ENCODE data around the gene TMPRSS7.

Gene TMPRSS7

DNA sequence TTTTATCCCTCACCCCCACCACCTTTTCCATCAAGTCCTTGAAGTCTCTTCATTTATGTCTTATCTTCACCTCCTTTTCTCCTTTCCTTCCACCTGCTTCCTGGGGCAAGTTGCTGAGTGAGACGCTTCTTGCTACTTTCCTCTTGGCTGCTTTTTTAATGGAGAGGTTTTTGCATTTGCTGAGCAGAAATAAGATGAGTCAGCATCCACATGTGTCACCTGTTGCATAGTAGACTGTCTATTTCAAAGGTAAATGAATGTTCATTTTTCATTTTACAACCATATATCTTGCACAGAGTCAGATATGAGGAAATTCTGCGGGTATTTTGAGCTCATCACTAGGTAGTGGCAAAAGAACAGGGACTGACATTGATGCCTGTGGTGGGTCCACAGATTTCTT, 70.2 kb downstream of the TMPRSS7 start:
- DNase-seq = no peak

DNA sequence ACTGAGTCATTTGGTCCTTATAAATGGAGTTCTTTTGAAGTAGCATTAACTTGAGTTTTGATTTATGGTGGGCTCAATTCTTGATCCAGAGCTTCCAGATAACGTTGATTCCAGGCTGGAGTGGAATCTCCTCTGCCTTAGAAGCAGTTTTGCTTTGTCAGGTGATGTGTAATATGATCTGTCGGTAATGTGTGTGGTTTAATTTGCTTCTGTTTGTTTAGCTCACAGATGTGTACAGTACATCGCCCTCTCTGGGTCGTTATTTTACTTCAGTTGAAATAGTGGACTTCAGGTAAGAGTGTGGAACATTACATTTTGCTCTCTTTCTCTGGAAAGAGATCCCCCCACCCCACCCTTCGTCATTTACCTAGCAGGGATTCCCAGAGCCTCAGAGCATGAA, 74.8 kb downstream of the TMPRSS7 start:
- no peak for DNase-seq

DNA sequence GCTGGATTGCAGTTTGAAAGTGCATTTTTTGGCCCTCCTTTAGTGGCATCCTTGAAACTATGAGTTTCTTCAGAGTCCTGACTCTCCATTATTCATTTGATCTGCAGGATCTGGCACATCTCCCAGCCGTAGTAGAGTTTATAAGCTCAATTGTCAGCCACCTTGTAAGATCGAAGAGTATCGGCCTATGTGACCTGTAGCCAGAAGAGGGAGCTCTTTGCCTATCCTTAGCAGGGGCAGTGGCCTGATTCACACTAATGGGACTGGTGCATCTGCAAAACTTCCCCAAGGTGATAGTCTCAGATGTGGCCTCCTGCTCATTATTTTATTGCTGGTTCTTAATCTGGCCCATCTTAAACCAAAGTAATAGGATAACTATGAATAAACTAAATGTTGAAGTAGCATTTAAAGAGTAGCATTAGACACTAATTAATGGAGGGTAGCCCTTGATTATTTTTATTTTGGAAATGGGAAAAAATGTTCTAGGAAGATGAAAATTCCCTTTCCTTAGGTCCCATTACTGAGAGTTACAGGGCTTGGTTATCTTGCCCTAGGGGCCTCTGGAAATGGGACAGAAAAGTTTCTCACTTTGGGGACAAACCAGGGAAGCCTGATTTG, 77.4 kb downstream of the TMPRSS7 start:
- DNase-seq = peak; percentile 53

DNA sequence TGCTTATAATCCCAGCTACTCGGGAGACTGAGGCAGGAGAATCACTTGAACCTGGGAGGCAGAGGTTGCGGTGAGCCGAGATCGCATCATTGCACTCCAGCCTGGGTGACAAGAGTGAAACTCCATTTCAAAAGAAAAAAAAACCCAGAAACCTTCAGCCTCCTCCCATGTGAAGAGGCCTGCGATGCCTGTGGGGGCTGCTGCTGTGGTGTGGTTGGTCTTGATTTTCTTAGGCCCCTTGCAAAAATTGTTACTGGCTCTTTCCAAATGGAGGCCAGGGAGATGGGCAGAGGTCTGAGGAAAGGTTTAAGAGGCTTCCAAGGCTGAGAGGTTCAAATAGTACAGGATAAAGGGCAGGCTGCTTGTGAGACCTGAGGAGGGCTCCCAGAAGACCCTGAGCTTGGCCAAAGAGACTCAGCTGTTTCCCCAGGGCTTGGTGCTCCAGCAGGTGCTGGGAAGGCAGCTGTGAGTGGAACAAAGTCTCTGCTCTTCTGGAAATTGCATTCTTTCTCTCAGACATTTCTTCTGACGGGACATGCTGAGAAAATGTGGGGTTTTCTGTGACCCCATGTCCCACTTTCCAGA, 80.1 kb downstream of the TMPRSS7 start:
- no peak for DNase-seq

DNA sequence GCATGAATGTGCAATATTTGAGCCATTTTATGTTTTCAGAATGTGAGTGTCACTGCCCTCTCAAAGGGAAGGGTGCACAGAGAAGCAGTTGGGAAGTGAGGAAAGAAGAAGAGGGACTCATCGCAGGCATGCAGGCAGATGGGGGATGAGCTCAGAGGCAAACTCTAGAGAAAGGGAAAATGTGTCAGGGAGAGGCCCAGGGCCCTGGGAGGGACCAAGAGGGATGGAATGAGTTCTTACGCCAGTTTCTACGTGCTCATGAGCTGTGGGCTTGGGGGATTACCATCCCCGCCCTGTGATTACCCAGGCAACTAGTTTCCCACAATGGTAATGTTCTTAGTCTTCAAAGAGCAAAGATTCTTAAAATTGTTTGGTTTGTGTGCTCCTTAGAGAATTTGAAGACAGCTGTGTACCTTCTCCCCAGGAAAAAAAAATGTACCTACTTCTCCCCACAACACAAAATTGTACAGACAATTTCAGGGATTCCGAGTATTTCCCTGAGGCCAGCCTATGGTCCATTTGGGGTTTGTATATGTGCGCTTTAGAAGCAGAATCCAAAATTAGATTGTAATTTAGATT, 80.7 kb downstream of the TMPRSS7 start:
- no peak for DNase-seq

DNA sequence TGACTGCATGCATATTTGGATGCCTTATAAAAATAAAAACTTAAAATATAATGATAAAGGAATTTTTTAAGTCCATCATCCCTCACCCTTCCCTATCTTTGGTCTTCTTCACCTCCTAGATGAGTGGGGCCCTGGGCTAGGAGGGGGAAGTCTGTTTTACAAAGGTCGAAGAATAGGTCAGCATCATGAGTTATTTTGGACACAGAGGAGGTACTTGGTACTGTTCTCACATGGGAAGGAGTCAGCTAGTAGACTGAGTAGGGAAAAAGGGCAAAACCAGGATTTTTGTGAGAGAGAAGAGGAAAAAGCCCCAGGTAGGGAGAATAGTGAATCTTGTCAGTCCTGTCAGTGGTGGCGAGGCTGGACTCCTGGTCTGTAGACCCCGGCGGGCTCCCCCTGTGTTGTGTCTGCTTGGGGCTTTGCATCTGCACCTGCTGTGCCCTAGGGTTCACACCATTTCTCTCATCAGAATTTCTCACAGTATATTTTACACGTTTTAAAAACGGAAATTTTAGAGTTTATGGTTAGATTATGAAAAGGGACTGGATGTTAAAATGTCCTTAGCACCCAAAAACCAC, 81.4 kb downstream of the TMPRSS7 start:
- DNase-seq = no peak

DNA sequence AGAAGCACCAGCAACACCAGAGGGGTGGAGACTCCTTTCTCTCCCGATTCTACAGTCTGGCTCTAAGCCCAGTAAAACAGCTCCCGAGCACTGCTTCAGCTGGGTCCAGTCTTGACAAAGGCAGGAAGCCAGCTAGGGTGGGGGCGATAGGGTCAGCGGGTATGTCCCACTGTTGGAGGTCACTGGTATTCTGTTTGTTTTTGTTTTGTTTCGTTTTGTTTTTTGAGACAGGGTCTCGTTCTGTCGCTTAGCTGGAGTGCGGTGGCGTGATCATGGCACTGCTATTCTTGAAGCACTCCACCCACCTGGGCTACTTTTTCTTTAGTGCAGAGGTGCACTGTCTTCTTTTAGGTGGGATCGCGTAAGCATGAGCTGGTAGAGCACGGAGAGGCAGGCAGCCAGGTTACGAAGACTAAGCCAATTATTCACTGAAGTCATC, 82.2 kb downstream of the TMPRSS7 start:
- DNase-seq = no peak

DNA sequence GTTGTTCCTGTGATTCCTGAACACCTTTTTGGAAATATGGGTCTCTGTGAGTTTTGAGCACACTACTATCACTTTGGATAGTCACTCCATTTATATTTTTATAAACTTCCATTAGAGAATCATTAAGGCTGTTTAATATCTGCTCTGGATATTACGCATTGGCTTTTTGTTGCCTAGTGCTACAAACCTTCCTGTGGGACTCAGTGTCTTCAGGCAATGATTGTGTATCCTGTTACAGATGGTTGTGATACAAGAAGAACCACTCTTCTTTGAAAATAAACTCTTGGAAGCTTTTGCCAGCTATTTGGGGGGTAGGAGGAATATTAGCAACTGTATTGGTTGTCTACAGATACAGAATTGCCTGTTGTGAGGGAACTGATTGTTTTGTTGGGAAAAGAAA, 82.9 kb downstream of the TMPRSS7 start:
- DNase-seq = no peak

DNA sequence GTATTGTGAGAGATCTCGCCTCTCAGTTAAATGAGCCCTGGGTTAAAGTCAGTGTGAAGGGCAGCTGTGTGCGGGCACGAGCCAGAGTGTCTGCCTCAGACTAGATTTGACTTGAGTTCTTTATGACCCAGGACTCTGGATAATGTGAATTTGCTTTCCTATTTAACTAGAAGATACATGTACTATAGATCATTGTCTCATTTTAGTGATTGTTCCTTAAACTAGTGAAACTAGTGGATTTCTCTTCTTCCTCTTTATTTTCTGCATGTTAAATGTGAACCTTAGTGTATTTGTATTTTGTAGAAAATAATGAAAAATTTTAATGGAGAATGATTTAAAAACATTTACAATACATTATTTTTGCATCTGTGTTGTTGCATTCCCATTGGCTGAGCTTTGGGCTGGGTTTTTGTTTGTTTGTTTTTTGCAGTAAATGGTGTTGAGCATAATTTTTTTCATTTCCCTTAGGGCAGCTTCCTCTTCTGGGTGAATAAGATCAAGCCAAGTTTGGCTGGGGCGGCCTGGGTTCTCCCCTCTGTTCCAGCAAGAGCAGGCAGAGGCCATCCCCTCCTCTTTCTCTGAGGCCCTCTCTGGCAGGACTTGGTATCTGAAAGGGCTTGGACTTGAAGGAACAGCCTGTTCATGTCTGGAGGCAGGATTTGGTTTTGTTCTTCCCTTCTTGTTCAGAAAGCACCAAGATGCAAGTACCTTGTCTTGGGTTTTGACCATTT, 83.5 kb downstream of the TMPRSS7 start:
- DNase-seq = no peak

DNA sequence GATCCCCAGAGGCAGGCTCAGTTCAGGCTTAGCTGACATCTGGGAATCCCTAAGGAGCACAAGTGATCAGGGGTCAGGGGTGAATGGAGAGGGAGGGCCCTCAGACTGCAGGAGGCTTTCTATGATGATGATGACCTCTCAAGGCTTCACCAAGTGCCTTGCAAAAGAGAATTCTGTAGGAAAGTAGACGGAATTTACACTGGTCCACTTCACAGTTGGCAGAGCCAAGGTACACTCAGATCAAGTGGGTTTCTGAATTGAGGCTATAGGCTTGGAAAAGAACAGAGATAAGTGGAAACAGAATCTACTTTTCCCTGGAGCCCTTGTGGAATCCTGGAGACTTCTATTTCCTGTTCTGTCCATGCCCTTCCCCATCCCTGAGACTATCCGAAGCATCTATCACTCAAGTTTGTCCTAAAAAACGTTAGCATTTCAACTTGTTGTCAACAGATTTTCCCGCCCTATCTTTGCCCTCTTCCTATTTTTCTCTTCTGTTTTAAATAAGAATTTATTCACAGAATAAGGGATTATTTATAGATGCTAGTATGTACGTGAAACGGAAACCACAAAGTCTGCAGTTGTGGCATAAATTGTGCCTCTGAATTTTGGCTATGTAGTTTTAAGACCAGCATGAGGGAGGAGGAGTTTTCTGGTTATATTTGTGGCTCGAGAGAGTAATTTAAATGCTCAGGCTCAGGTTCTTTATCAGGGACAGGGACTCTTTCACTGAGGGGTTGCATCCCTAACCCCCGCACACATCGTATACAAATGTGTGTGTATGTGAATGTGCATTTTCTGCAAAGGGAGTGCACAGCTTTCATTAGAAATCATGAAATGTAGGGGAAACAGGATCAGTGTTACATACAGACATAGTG, 85.7 kb downstream of the TMPRSS7 start:
- peak; percentile 37 for DNase-seq

DNA sequence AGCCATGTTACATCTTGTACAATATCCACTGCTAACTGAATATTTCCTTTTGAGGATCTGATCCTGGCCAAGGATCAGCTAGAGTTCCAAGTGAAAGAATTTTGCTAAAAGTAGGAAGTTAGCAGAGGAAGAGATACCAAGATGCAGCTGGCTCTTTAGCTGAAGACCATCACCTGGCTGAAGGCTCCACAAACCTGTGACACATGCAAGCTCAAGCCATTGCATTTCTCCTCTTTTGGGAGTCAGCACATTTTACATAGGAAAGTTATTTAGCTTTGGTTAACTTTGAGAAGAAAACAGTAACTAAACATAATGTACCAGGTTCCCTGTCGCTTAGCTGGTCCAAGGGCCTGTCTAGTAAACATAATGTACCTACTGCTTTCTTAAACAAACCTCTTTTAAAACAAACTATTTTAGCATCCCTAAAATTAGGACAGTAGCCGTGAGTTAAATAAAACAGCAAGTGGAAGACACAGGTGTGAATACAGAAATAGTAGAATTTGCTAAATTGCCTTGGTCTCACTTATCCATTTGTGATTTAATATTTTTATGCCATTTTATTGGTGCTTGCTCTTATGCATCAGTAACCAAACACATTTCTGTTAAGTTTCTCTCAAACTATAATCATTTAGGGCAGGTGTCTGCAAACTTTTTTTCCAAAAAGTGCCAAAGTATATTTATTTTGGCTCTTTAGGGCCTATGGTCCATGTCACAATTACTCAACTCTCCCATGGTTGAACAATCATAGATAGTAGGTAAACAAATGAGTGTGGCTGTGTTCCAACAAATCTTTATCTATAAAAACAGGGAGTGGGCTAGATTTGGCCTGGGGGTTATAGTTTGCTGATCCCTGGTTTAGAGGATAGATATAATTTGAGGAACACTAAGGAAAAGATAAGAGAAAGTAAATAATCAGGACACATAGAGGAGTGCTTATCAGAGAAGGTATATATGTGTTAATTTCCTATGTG, 87.3 kb downstream of the TMPRSS7 start:
- no peak for DNase-seq

DNA sequence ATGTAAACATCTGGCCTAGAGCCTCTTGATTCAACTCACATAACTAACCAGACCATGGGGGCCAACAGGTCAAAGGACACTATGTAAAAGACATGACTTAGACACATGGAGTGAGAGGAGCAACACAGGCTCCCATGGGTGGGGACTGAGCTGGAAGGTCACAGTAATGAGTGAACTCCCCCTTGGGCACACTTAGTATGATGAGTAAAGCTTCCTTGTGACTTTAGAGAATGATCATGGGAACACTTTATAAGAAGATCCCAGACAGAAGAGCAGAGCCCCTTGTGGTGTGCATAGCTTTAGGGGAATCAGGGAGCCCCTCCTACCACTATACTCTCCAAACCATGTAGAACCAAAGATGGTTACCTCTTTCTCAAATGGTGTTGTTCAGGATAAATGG, 88.3 kb downstream of the TMPRSS7 start:
- DNase-seq = no peak

DNA sequence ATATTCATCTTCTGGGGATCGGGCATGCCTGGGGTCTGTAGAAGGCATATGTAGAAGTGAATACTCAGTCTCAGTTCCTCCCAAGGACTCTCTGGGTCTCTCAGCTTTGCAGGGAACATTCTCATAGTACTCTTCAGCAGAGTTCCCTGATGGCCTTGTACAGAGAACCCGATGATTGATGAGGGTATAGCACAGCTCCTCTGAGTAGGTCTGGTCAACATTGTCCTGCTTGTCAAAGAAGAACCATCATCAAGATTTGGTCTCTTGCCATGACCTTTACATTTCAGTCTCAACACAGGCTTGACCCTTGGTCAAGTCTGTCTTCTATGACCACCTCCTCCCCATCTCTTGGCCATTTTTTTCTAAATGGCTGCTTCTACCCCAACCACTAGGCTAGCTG, 89.0 kb downstream of the TMPRSS7 start:
- DNase-seq = no peak

DNA sequence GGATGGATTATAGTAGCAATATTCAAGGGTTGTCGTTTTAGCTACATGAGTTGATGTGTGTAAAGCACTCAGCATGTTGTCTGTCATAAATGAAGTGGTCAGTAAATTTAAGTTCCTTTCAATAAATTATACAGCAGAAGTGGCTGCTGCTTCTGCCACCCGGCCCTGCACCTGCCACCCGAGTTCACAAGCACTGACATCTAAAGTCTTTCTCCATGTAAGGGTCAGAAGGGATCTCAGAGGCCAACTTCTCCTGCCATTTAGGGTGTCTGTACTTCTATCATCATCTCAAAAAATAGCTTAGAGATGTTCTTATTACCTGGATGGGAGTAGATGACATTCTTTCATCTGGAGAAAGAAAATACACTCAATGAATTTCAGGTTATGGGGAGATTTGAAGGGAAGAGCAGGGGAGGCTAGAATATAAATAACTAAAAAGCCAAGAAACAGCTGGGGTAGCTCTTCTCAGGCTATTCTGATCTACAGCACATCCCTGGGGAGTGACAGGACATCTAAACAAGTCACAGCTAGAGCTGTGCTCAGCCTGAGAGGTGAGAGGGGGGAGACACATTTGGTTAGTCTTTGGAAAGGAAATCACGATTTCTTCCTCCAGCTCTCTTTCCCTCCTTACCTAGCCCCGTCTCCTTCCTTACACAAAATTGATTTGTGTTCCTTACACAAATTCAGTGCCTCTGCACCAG, 90.5 kb downstream of the TMPRSS7 start:
- DNase-seq = no peak

DNA sequence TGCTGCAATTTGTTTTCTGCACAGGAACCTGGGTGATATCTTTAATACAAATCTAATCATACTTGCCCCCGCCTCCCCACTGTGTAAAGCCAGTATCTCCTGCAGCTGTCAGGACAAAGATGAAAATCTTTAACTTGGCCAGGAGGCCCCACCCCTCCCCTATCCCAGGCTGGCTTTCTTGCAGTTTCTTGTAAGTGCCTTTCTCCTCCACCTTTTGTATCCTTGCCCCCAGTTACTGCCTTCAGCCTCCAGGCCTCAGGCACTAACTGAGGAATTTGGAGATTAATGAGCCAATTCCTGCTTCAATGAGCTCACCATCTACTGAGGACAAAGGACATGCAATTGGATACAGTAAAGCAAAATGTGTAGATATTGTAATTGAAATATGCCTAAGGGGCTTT, 92.0 kb downstream of the TMPRSS7 start:
- DNase-seq = no peak

DNA sequence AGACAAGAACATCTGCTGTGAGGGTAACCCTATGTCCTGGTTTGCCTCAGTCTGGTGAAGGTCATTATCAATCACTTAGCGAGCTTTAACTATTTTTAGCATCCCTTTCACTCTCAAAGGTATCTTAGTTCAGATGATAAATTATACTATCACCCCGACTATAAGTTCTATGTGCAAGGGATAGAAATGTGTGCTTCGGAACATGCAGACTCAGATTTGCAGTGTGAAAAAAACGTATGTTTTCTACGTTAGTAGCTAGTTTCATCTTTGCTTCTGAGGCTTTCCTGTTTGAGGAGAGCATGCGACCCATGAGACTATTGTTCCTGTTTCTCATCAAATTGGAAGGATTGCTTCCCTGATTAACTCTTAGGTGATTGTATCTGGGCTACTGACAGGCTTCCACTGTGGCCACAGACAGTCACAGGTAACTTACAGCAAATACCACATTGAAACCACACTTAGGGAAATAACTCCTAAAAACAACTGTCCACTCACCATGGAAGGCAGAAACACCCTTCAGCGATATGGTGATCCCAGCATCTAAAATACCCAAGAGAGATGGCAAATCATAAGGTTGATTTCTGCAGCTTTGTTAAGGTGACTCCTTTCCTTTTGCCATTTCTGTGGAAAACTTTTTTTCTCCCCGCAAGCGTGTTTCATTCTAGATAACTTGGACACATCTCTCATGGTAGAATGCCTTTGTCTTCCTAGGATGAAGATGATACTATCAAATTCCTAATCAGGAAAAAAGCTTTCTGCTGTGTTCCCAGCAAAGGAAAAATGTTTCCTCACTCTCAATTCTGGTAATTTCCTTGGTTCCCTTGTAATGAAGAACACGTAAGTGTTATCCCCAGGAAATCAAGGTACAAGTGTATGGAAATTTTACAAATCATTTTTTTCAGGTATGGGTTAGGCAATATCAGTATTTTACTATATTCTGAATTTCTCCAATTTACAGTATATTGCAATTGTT, 93.3 kb downstream of the TMPRSS7 start:
- no peak for DNase-seq

DNA sequence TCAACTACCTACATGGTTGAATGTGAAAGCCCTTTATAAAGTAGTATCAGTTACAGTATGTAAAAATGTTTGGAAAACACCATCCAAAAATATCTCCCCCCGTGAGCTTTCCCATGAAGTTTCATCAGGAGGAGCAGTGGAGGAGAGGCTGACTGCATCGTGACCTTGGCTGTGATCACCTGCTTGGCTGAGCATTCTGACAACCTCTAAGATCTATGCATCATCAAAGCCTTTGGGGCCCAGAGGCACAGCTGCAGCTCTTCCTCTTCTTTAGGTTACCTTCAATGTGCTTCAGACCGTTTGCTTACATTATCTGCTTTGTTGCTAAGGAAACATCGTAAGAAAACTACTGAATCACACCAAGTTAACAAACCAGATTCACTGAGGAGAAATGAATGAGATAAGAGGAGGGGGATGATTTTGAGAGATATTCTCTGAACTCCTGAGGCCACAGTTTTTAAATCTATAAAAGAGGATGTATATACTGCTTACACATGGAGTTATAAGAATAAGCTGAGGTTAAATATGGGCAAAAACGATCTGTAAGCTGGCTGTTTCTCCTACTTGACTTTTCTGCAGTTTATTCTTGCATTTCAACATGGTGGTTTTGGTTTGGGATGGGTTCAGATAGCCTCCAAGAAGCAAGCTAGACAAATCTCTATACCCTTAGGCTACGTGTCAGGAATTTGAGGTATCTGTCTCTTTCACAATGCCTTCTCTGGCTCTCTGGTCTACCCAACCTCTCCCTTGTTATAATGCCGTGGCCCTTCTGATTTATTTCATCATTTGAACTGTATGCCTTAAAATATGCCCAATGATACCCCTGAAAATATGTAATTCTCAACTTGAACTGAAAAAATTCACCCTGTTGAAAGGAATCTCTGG, 94.5 kb downstream of the TMPRSS7 start:
- DNase-seq = no peak

DNA sequence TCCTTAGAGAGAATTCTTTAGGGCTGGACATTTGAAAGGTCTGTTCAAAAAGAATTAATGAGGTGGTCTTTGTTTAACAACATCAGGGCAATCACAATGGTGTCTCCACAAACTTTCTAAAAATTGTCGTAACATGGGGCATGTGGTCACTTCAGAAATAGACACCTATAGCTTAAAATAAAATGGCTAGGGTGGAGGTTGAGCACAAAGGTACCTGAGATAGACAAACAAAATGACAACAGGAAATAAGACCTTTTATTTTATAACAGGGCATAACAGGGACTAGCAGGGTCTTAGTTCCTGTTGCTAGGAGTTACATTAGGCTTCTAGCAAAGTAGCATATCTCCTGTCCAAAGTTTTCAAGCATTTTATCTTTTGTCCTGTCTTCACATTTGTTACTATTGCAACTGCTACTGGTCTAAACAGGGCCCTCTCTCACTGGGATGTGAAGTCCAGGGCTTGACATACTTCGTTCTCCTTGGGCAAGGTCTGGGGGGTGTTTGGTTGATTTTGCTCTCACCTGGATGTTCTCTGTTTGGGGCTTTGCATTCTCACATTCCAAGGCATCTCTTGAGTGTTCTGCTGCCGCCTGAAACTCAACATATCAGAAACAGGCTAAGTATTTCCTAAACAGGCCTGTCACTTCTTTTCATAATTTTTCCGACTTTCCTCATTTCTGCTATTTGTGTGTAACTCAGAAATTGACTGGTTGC, 95.5 kb downstream of the TMPRSS7 start:
- no peak for DNase-seq

All from KG1 (cell line).